ENCODE measurements around the gene CTNNA3. TPM values are rescaled to one million over a fixed set of nuclear protein-coding genes. Genes with fewer than 3 reads are reported as not detected.

The CTNNA3 gene
- total RNA-seq, 1 experiment from 2014 or later = 0.85 TPM

DNA sequence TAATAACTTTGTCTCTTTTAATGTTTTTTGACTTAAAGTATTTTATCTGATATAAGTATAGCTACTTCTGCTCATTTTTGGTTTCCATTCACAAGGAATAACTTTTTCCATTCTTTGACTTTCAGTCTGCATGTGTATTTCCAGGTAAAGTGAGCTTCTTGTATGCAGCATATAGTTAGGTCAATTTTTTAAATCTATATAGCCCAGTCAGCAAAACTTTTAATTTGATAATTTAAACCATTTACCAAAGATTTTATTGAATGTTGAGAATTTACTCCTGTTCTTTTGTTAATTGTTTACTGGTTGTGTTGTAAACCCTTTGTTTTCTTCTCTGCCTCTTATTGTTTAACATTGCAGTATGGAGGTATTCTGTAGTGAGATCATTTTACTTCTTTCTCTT is 1467.1 kb downstream of the CTNNA3 start:
- TF ChIP-seq TCF7L2 (IDR thresholded peaks at IDR 0.05; ENCODE audit: low read depth, low read length) = no peak
- no peak for TF ChIP-seq SIN3A (IDR thresholded peaks at IDR 0.05; ENCODE audit: borderline replicate concordance, insufficient read depth, low read depth, low read length)
- TF ChIP-seq, protein P1, sequence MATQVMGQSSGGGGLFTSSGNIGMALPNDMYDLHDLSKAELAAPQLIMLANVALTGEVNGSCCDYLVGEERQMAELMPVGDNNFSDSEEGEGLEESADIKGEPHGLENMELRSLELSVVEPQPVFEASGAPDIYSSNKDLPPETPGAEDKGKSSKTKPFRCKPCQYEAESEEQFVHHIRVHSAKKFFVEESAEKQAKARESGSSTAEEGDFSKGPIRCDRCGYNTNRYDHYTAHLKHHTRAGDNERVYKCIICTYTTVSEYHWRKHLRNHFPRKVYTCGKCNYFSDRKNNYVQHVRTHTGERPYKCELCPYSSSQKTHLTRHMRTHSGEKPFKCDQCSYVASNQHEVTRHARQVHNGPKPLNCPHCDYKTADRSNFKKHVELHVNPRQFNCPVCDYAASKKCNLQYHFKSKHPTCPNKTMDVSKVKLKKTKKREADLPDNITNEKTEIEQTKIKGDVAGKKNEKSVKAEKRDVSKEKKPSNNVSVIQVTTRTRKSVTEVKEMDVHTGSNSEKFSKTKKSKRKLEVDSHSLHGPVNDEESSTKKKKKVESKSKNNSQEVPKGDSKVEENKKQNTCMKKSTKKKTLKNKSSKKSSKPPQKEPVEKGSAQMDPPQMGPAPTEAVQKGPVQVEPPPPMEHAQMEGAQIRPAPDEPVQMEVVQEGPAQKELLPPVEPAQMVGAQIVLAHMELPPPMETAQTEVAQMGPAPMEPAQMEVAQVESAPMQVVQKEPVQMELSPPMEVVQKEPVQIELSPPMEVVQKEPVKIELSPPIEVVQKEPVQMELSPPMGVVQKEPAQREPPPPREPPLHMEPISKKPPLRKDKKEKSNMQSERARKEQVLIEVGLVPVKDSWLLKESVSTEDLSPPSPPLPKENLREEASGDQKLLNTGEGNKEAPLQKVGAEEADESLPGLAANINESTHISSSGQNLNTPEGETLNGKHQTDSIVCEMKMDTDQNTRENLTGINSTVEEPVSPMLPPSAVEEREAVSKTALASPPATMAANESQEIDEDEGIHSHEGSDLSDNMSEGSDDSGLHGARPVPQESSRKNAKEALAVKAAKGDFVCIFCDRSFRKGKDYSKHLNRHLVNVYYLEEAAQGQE (IDR thresholded peaks at IDR 0.05; ENCODE audit: insufficient read depth in 1 of 2, low read depth in 2 of 2, low read length in 1 of 2) = no peak
- TF ChIP-seq POLR2AphosphoS5 (IDR thresholded peaks at IDR 0.05; ENCODE audit: low read depth, low read length) = no peak
- TF ChIP-seq, protein P2, sequence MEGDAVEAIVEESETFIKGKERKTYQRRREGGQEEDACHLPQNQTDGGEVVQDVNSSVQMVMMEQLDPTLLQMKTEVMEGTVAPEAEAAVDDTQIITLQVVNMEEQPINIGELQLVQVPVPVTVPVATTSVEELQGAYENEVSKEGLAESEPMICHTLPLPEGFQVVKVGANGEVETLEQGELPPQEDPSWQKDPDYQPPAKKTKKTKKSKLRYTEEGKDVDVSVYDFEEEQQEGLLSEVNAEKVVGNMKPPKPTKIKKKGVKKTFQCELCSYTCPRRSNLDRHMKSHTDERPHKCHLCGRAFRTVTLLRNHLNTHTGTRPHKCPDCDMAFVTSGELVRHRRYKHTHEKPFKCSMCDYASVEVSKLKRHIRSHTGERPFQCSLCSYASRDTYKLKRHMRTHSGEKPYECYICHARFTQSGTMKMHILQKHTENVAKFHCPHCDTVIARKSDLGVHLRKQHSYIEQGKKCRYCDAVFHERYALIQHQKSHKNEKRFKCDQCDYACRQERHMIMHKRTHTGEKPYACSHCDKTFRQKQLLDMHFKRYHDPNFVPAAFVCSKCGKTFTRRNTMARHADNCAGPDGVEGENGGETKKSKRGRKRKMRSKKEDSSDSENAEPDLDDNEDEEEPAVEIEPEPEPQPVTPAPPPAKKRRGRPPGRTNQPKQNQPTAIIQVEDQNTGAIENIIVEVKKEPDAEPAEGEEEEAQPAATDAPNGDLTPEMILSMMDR (IDR thresholded peaks at IDR 0.05) = no peak
- ATAC-seq = no peak
- Histone ChIP-seq H3K4me3 (ENCODE audit: low read depth in 2 of 2, low read length in 2 of 2) (no peak overlapping the region), H3K36me3 (ENCODE audit: control insufficient read depth, insufficient read depth, low read length) (no peaks in the 10 kb centered on the region), H3K27me3 (ENCODE audit: control insufficient read depth, insufficient read depth, low read length) (no peaks in the 10 kb centered on the region), H3K4me1 (ENCODE audit: control insufficient read depth, insufficient read depth, low read length) (no peaks in the 10 kb centered on the region), H3K27ac (ENCODE audit: low read length) (no peak overlapping the region), H3K9me3 (ENCODE audit: control insufficient read depth, insufficient read depth, low read depth, low read length) (peaks cover 3% of the 10 kb centered on the region)
- no peak for DNase-seq (ENCODE audit: low read depth, low spot score)
- intact Hi-C loops (cut with micrococcal nuclease; ENCODE audit: unreplicated experiment) = no loop called here
- in situ Hi-C loops (cut with HindIII; ENCODE audit: low pct_unique_long_range_greater_than_20kb, low sequenced_read_pairs) = no loop called here
- ChIA-PET POLR2A (no interaction called here), CTCF (no interaction called here)
- no TSS peak for BruUV-seq (replicated peaks)

DNA sequence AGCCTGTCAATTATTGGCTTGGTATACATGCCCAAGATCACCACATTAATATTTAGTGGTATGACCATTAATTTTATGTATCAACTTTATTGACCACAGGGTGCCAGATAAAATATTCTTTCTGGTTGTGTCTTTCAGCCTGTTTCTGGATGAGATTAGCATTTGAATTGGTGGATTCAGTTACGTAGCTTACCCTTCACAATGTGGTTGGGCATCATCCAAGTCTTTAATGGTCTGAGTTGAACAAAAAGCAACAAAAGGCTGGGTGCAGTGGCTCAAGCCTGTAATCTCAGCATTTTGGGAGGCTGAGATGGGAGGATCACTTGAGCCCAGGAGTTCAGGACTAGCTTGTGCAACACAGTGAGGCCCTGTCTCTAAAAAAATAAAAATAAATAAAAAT is 1472.3 kb downstream of the CTNNA3 start:
- Histone ChIP-seq H3K4me1 (ENCODE audit: control insufficient read depth, insufficient read depth, low read length) (no peaks in the 10 kb centered on the region), H3K4me3 (ENCODE audit: low read depth in 2 of 2, low read length in 2 of 2) (no peak overlapping the region), H3K9me3 (ENCODE audit: control insufficient read depth, insufficient read depth, low read depth, low read length) (no peaks in the 10 kb centered on the region; the same call in 1 of the 2 replicates), H3K27me3 (ENCODE audit: control insufficient read depth, insufficient read depth, low read length) (no peaks in the 10 kb centered on the region), H3K36me3 (ENCODE audit: control insufficient read depth, insufficient read depth, low read length) (no peaks in the 10 kb centered on the region), H3K27ac (ENCODE audit: low read length) (no peak overlapping the region)
- ChIA-PET CTCF (no interaction called here), POLR2A (interaction anchor here (0.6 kb wide), 1 partner anchor 1200 kb away, joined by 3 read pairs; no protein-coding TSS in a partner anchor)
- in situ Hi-C loops (cut with HindIII; ENCODE audit: low pct_unique_long_range_greater_than_20kb, low sequenced_read_pairs) (no loop called here), intact Hi-C loops (cut with micrococcal nuclease; ENCODE audit: unreplicated experiment) (no loop called here)
- DNase-seq (ENCODE audit: low read depth, low spot score) = no peak
- ATAC-seq = no peak
- BruUV-seq (replicated peaks) = no TSS peak
- no peak for TF ChIP-seq TCF7L2 (IDR thresholded peaks at IDR 0.05; ENCODE audit: low read depth, low read length)
- TF ChIP-seq, protein P1 (IDR thresholded peaks at IDR 0.05; ENCODE audit: insufficient read depth in 1 of 2, low read depth in 2 of 2, low read length in 1 of 2) = no peak
- TF ChIP-seq, protein P2 (IDR thresholded peaks at IDR 0.05) = no peak
- TF ChIP-seq POLR2AphosphoS5 (IDR thresholded peaks at IDR 0.05; ENCODE audit: low read depth, low read length) = no peak
- TF ChIP-seq SIN3A (IDR thresholded peaks at IDR 0.05; ENCODE audit: borderline replicate concordance, insufficient read depth, low read depth, low read length) = no peak
